ENCODE measurements around the gene CACNA1G. TPM values are rescaled to one million over a fixed set of nuclear protein-coding genes. Genes with fewer than 3 reads are reported as not detected.

CACNA1G gene
- total and polyA plus RNA-seq, 2 experiments from 2014 or later = 0.06 to 0.97 TPM

DNA sequence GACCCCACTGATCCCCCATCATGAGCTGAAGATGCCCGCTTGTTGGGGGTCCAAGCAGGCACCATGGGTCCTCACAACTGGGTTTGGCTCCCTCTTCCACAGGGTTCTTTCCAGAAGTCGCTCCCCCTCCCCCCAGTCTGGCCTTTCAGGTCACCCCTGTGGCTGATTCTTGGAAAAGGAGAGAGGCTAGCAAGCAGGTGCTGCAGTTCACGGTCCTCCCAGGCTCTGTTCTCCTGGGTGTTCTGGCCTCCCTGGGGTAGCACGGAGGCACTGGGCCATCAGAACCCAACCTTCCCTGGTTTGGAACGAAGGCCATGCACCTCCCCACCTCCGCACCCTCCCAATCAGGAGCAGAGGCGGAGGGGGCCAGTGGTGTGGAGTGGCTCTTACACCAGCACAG is 18.9 kb downstream of the CACNA1G start:
- H3K79me2 ChIP-seq (ENCODE audit: insufficient read depth) = no peaks in the 10 kb centered on the region
- H3K4me3 ChIP-seq = no peak overlapping the region
- in situ Hi-C loops (cut with MboI) = loop anchor here (25.0 kb wide), 1 partner anchor 92 kb away; the partner anchor contains the start of gene RSAD1
- H3K27ac ChIP-seq = no peak overlapping the region
- H3K27me3 ChIP-seq (replicated peaks; ENCODE audit: insufficient read depth) = no peaks in the 10 kb centered on the region
- no peaks in the 10 kb centered on the region for H4K20me1 ChIP-seq (ENCODE audit: insufficient read depth)
- no peak overlapping the region for H3K4me2 ChIP-seq (ENCODE audit: unreplicated experiment)
- 82 to 91% methylated on average over 7 of the region's 7 CpGs for WGBS, 2 experiments (ENCODE audit: low coverage in 1 of 2, low lambda C conversion rate in 2 of 2, missing lambda C conversion rate in 2 of 2)
- no peak overlapping the region for H3K9ac ChIP-seq
- DNase-seq = no peak
- H3K9me3 ChIP-seq (ENCODE audit: low read depth) = no peaks in the 10 kb centered on the region
- H3K36me3 ChIP-seq (ENCODE audit: low read depth) = no peaks in the 10 kb centered on the region
- no peaks in the 10 kb centered on the region for H3K4me1 ChIP-seq (ENCODE audit: insufficient read depth)
- H3F3A ChIP-seq (ENCODE audit: insufficient read depth) = no peaks in the 10 kb centered on the region
- no peaks in the 10 kb centered on the region for H3K9me2 ChIP-seq (ENCODE audit: insufficient read depth)
- no peak for TF ChIP-seq EZH2phosphoT487 (IDR thresholded peaks at IDR 0.05; ENCODE audit: insufficient read depth, low read depth)
- TF ChIP-seq EZH2 (IDR thresholded peaks at IDR 0.05; ENCODE audit: insufficient read depth, poor library complexity, severe bottlenecking) = no peak
- H2AFZ ChIP-seq = no peak overlapping the region

DNA sequence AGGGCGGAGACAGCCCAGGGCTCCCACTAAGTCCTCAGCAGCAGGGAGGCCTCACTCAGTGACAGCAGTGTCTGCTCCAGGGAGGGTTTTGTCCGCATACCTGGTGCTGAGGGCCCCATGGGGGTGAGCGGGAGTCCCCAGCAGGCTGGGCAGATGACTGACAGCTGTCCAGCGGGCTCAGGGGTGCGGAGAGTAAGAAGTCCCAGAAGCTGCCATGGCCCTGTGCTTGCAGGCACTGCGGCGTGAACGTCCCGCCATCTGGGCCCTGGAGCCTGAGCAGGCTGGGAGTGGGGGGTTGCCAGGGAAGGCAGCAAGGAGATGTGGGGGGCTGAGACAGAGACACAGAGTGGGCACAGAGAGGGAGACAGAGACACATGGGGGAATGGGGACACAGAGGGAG is 20.1 kb downstream of the CACNA1G start:
- in situ Hi-C loops (cut with MboI) = loop anchor here (25.0 kb wide), 1 partner anchor 93 kb away; the partner anchor contains the start of gene RSAD1
- no peaks in the 10 kb centered on the region for H3K27me3 ChIP-seq (replicated peaks; ENCODE audit: insufficient read depth)
- no peaks in the 10 kb centered on the region for H3K36me3 ChIP-seq (ENCODE audit: low read depth)

GRCh38 chr17:50581316-50581715 is 20.8 kb downstream of the CACNA1G start:
- in situ Hi-C loops (cut with MboI) = loop anchor here (25.0 kb wide), 1 partner anchor 94 kb away; the partner anchor contains the start of gene RSAD1
- H3K27me3 ChIP-seq (replicated peaks; ENCODE audit: insufficient read depth) = no peaks in the 10 kb centered on the region
- H3K9ac ChIP-seq = no peak overlapping the region
- H4K20me1 ChIP-seq (ENCODE audit: insufficient read depth) = no peaks in the 10 kb centered on the region
- no peak for DNase-seq
- H3K4me1 ChIP-seq (ENCODE audit: insufficient read depth) = no peaks in the 10 kb centered on the region
- H3K27ac ChIP-seq = no peak overlapping the region
- no peak overlapping the region for H3K4me3 ChIP-seq
- H3K4me2 ChIP-seq (ENCODE audit: unreplicated experiment) = no peak overlapping the region
- H3K9me3 ChIP-seq (ENCODE audit: low read depth) = no peaks in the 10 kb centered on the region
- no peaks in the 10 kb centered on the region for H3K79me2 ChIP-seq (ENCODE audit: insufficient read depth)
- H3K36me3 ChIP-seq (ENCODE audit: low read depth) = no peaks in the 10 kb centered on the region
- no peaks in the 10 kb centered on the region for H3F3A ChIP-seq (ENCODE audit: insufficient read depth)
- H2AFZ ChIP-seq = no peak overlapping the region
- no peaks in the 10 kb centered on the region for H3K9me2 ChIP-seq (ENCODE audit: insufficient read depth)
- TF ChIP-seq EZH2 (IDR thresholded peaks at IDR 0.05; ENCODE audit: insufficient read depth, poor library complexity, severe bottlenecking) (no peak), EZH2phosphoT487 (IDR thresholded peaks at IDR 0.05; ENCODE audit: insufficient read depth, low read depth) (no peak)
- WGBS, 2 experiments (ENCODE audit: low coverage in 1 of 2, low lambda C conversion rate in 2 of 2, missing lambda C conversion rate in 2 of 2) = 85 to 96% methylated on average over 5 to 12 of the region's 12 CpGs

More for the DNA sequence above, 20.1 kb downstream of the CACNA1G start:
- Histone ChIP-seq H2AFZ (no peak overlapping the region), H3K9me3 (ENCODE audit: low read depth) (no peaks in the 10 kb centered on the region), H3K9ac (no peak overlapping the region), H3K4me2 (ENCODE audit: unreplicated experiment) (no peak overlapping the region), H3K79me2 (ENCODE audit: insufficient read depth) (no peaks in the 10 kb centered on the region), H3K4me3 (no peak overlapping the region), H3K27ac (no peak overlapping the region), H3K4me1 (ENCODE audit: insufficient read depth) (no peaks in the 10 kb centered on the region), H3F3A (ENCODE audit: insufficient read depth) (no peaks in the 10 kb centered on the region), H4K20me1 (ENCODE audit: insufficient read depth) (no peaks in the 10 kb centered on the region), H3K9me2 (ENCODE audit: insufficient read depth) (no peaks in the 10 kb centered on the region)
- WGBS, 2 experiments (ENCODE audit: low coverage in 1 of 2, low lambda C conversion rate in 2 of 2, missing lambda C conversion rate in 2 of 2) = 92 to 94% methylated on average over 9 of the region's 9 CpGs
- TF ChIP-seq EZH2 (IDR thresholded peaks at IDR 0.05; ENCODE audit: insufficient read depth, poor library complexity, severe bottlenecking) (no peak), EZH2phosphoT487 (IDR thresholded peaks at IDR 0.05; ENCODE audit: insufficient read depth, low read depth) (no peak)
- no peak for DNase-seq

GRCh38 chr17:50582741-50583140 is 22.2 kb downstream of the CACNA1G start:
- H3K9me3 ChIP-seq (ENCODE audit: low read depth) = no peaks in the 10 kb centered on the region
- no peaks in the 10 kb centered on the region for H4K20me1 ChIP-seq (ENCODE audit: insufficient read depth)
- no peaks in the 10 kb centered on the region for H3K36me3 ChIP-seq (ENCODE audit: low read depth)
- H3K4me2 ChIP-seq (ENCODE audit: unreplicated experiment) = no peak overlapping the region
- WGBS, 2 experiments (ENCODE audit: low coverage in 1 of 2, low lambda C conversion rate in 2 of 2, missing lambda C conversion rate in 2 of 2) = 83 to 88% methylated on average over 2 of the region's 2 CpGs
- H3F3A ChIP-seq (ENCODE audit: insufficient read depth) = no peaks in the 10 kb centered on the region
- H3K27me3 ChIP-seq (replicated peaks; ENCODE audit: insufficient read depth) = no peaks in the 10 kb centered on the region
- no peak overlapping the region for H3K9ac ChIP-seq
- in situ Hi-C loops (cut with MboI) = loop anchor here (25.0 kb wide), 1 partner anchor 95 kb away; the partner anchor contains the start of gene RSAD1
- H3K27ac ChIP-seq = no peak overlapping the region
- no peak for DNase-seq
- H3K79me2 ChIP-seq (ENCODE audit: insufficient read depth) = no peaks in the 10 kb centered on the region
- H2AFZ ChIP-seq = no peak overlapping the region
- H3K4me1 ChIP-seq (ENCODE audit: insufficient read depth) = no peaks in the 10 kb centered on the region
- TF ChIP-seq EZH2phosphoT487 (IDR thresholded peaks at IDR 0.05; ENCODE audit: insufficient read depth, low read depth) (no peak), EZH2 (IDR thresholded peaks at IDR 0.05; ENCODE audit: insufficient read depth, poor library complexity, severe bottlenecking) (no peak)
- no peaks in the 10 kb centered on the region for H3K9me2 ChIP-seq (ENCODE audit: insufficient read depth)
- H3K4me3 ChIP-seq = no peak overlapping the region
